PC-3 (cell line): ENCODE data around the gene FMNL2. TPM values are rescaled to one million over a fixed set of nuclear protein-coding genes. Genes with fewer than 3 reads are reported as not detected.

Experiments used
- ATAC-seq: fragments of 200-7000 bp; cut with Tn5 transposase; 2 replicates; pipeline ENCODE4 v1.9.1; 2020; ENCODE audit warnings: mild to moderate bottlenecking, moderate library complexity
- BruUV-seq: library from RNA; stranded (reverse); fragments of 400-500 nt; replicated peaks from 2 replicates; lab custom pipeline; 2021; lab: Mats Ljungman, UMichigan
- CTCF ChIA-PET: fragments of 300-600 bp; sonication (Branson Sonifier 250); formaldehyde crosslinking; loops from one replicate; lab custom pipeline; 2022; ENCODE audit warnings: antibody characterized with exemption; lab: Charles Lee
- POLR2A ChIA-PET: fragments of 300-600 bp; sonication (Branson Sonifier 250); formaldehyde crosslinking; loops from one replicate; lab custom pipeline; 2022; ENCODE audit warnings: antibody characterized with exemption; ENCODE audit not compliant: unreplicated experiment; lab: Charles Lee
- DNase-seq: peaks from one replicate; pipeline ENCODE4 v3.0.0-alpha.2; 2015
- H2AFZ ChIP-seq: fragments of 300-600 bp; sonication (generic); 2 replicates; pipeline ENCODE4 v1.6.0; 2016; ENCODE audit warnings: antibody characterized with exemption, low read length
- H3F3A ChIP-seq: fragments of 300-600 bp; sonication (generic); one replicate; pipeline ENCODE4 v1.6.0; 2017; ENCODE audit warnings: antibody characterized with exemption, low read length, control low read depth, mild to moderate bottlenecking; ENCODE audit not compliant: unreplicated experiment
- H3K27ac ChIP-seq: fragments of 300-600 bp; sonication (generic); 2 replicates; pipeline ENCODE4 v1.5.1; 2016; ENCODE audit warnings: mild to moderate bottlenecking, low read length
- H3K27me3 ChIP-seq: fragments of 300-600 bp; sonication (generic); 2 replicates; pipeline ENCODE4 v1.6.1; 2016; ENCODE audit warnings: low read length, mixed read lengths
- H3K36me3 ChIP-seq: fragments of 300-600 bp; sonication (generic); 2 replicates; pipeline ENCODE4 v1.6.1; 2016; ENCODE audit warnings: low read depth, mixed run types, low read length, mixed read lengths
- H3K4me1 ChIP-seq: fragments of 300-600 bp; sonication (generic); 2 replicates; pipeline ENCODE4 v1.5.1; 2016; ENCODE audit warnings: low read length; ENCODE audit not compliant: insufficient read depth
- H3K4me2 ChIP-seq: fragments of 300-600 bp; sonication (generic); 2 replicates; pipeline ENCODE4 v1.6.0; 2016; ENCODE audit warnings: low read length
- H3K4me3 ChIP-seq: fragments of 300-600 bp; sonication (generic); 2 replicates; pipeline ENCODE4 v1.5.1; 2016; ENCODE audit warnings: mild to moderate bottlenecking, low read length, mixed read lengths
- H3K79me2 ChIP-seq: fragments of 300-600 bp; sonication (generic); 2 replicates; pipeline ENCODE4 v1.6.1; 2017; ENCODE audit warnings: low read length, mixed read lengths
- H3K9ac ChIP-seq: fragments of 300-600 bp; sonication (generic); 2 replicates; pipeline ENCODE4 v1.6.0; 2016; ENCODE audit warnings: mild to moderate bottlenecking, low read length
- H3K9me2 ChIP-seq: fragments of 300-600 bp; sonication (generic); replicated peaks from 2 replicates; pipeline ENCODE4 v1.6.1; 2016; ENCODE audit warnings: mixed run types, low read length, mixed read lengths
- H3K9me3 ChIP-seq: fragments of 300-600 bp; sonication (generic); 2 replicates; pipeline ENCODE4 v1.6.1; 2016; ENCODE audit warnings: low read length, mixed read lengths
- H4K20me1 ChIP-seq: fragments of 300-600 bp; sonication (generic); 2 replicates; pipeline ENCODE4 v1.6.1; 2016; ENCODE audit warnings: low read length, mixed read lengths
- EZH2 ChIP-seq: fragments of 300-600 bp; sonication (generic); IDR thresholded peaks from one replicate; pipeline ENCODE4 v1.6.1; 2017; ENCODE audit warnings: antibody characterized with exemption, mild to moderate bottlenecking, low read length; ENCODE audit not compliant: unreplicated experiment
- EZH2phosphoT487 ChIP-seq: fragments of 300-600 bp; sonication (generic); IDR thresholded peaks from 2 replicates; pipeline ENCODE4 v1.6.1; 2018; ENCODE audit warnings: mild to moderate bottlenecking, antibody characterized with exemption, low read length, borderline replicate concordance
- intact Hi-C: fragments of 100-400 bp; cut with micrococcal nuclease; formaldehyde crosslinking; loops from 2 replicates; pipeline ENCODE4 v1.9.0; 2023
- total RNA-seq: library from RNA; depleted of rRNA; stranded (reverse); fragments of >200 nt; gene quantifications from 2 replicates; pipeline ENCODE4 v1.2.3, GENCODE V29; 2014
- TF ChIP-seq, protein P1 (sequence below): fragments of 300-600 bp; sonication (generic); conservative IDR thresholded peaks from 2 replicates; pipeline ENCODE4 v1.5.1; 2017; ENCODE audit warnings: antibody characterized with exemption, low read depth, mild to moderate bottlenecking, low read length

Gene FMNL2
- total RNA-seq, 1 experiment from 2014 or later, result 15.8 TPM

DNA sequence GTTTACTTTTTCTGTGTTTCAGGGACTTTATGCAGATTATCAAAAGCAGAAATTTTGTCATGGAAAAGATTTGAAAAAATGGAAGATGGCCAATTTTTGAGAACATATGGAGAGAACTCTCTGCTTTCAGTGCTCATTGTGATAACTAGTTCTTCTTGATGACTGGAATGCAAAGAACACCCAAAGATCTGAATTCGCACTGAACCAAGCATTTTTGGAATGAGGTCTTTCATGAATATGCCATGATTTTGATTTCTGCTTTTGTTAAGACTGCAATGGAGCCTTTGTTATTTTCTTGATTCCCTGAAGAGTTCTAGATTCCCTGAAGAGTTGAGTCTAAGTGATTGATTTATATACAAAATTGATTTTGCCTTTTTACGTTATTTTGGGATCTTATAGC lies 124.1 kb downstream of the FMNL2 start:
- no peak overlapping the region for H2AFZ ChIP-seq
- H3F3A ChIP-seq, result no peaks in the 10 kb centered on the region
- no peaks in the 10 kb centered on the region for H4K20me1 ChIP-seq
- peaks cover 4% of the 10 kb centered on the region; the same call in 1 of the 2 replicates for H3K4me1 ChIP-seq
- ChIA-PET POLR2A (no interaction called here), CTCF (no interaction called here)
- H3K9ac ChIP-seq, result no peak overlapping the region
- no peak overlapping the region for H3K27ac ChIP-seq
- BruUV-seq, result no TSS peak
- no peak for TF ChIP-seq EZH2
- TF ChIP-seq, protein P1, sequence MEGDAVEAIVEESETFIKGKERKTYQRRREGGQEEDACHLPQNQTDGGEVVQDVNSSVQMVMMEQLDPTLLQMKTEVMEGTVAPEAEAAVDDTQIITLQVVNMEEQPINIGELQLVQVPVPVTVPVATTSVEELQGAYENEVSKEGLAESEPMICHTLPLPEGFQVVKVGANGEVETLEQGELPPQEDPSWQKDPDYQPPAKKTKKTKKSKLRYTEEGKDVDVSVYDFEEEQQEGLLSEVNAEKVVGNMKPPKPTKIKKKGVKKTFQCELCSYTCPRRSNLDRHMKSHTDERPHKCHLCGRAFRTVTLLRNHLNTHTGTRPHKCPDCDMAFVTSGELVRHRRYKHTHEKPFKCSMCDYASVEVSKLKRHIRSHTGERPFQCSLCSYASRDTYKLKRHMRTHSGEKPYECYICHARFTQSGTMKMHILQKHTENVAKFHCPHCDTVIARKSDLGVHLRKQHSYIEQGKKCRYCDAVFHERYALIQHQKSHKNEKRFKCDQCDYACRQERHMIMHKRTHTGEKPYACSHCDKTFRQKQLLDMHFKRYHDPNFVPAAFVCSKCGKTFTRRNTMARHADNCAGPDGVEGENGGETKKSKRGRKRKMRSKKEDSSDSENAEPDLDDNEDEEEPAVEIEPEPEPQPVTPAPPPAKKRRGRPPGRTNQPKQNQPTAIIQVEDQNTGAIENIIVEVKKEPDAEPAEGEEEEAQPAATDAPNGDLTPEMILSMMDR, result no peak
- TF ChIP-seq EZH2phosphoT487, result no peak
- peaks cover 12% of the 10 kb centered on the region; the same call in 1 of the 2 replicates for H3K79me2 ChIP-seq
- ATAC-seq (no peak), DNase-seq (no peak)
- H3K9me3 ChIP-seq, result no peaks in the 10 kb centered on the region
- intact Hi-C loops, result no loop called here
- no peak overlapping the region for H3K4me3 ChIP-seq
- no peaks in the 10 kb centered on the region for H3K27me3 ChIP-seq
- no peaks in the 10 kb centered on the region for H3K9me2 ChIP-seq
- H3K4me2 ChIP-seq, result no peak overlapping the region
- no peaks in the 10 kb centered on the region for H3K36me3 ChIP-seq

DNA sequence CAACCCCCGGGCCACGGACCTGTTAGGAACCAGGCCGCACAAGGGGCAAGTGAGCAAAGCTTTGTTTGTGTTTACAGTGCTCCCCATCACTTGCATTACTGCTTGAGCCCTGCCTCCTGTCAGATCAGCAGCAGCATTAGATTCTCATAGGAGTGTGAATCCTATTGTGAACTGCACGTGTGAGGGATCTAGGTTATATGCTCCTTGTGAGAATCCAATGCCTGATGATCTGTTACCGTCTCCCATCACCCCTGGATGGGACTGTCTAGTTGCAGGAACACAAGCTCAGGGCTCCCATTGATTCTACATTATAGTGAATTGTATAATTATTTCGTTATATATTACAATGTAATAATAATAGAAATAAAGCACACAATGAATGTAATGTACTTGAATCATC lies 125.6 kb downstream of the FMNL2 start:
- H3K4me2 ChIP-seq, result no peak overlapping the region
- no peak for ATAC-seq
- H3K9me3 ChIP-seq, result no peaks in the 10 kb centered on the region
- peaks cover 16% of the 10 kb centered on the region; the same call in 1 of the 2 replicates for H3K79me2 ChIP-seq
- BruUV-seq, result no TSS peak
- no peaks in the 10 kb centered on the region for H3K9me2 ChIP-seq
- H3K9ac ChIP-seq, result no peak overlapping the region
- H3F3A ChIP-seq, result no peaks in the 10 kb centered on the region
- ChIA-PET CTCF (no interaction called here), POLR2A (no interaction called here)
- no peak for DNase-seq
- TF ChIP-seq, protein P1, result no peak
- TF ChIP-seq EZH2, result no peak
- no peak for TF ChIP-seq EZH2phosphoT487
- no peaks in the 10 kb centered on the region for H3K27me3 ChIP-seq
- H3K36me3 ChIP-seq, result no peaks in the 10 kb centered on the region
- no peaks in the 10 kb centered on the region for H4K20me1 ChIP-seq
- H3K27ac ChIP-seq, result no peak overlapping the region
- H3K4me3 ChIP-seq, result no peak overlapping the region
- intact Hi-C loops, result no loop called here
- no peak overlapping the region for H2AFZ ChIP-seq
- peaks cover 7% of the 10 kb centered on the region for H3K4me1 ChIP-seq

DNA sequence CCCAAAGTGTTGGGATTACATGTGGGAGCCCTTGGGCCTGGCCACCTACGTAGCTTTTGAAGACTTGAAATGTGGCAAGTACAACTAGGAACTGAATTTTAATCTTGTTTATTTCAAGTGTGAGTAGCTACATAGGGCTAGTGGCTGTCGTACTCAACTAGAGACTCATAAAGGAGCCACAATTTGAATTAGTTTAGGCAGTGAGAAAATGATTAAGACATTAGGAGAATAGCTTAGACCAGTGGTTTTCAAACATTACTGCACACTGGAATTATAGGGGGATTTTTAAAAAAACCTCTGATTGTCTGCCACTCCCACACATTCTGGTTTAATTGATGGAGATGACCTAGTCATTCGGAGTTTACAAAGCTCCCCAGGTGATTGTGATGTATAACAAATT lies 127.1 kb downstream of the FMNL2 start:
- TF ChIP-seq, protein P1, result no peak
- TF ChIP-seq EZH2phosphoT487 (no peak), EZH2 (no peak)
- H3K79me2 ChIP-seq, result peaks cover 16% of the 10 kb centered on the region
- H3K4me3 ChIP-seq, result no peak overlapping the region
- POLR2A ChIA-PET, result no interaction called here
- no peak overlapping the region for H3K4me2 ChIP-seq
- no peaks in the 10 kb centered on the region for H3K9me2 ChIP-seq
- DNase-seq (no peak), ATAC-seq (no peak)
- no peaks in the 10 kb centered on the region for H3K36me3 ChIP-seq
- H3K27ac ChIP-seq, result no peak overlapping the region
- intact Hi-C loops, result no loop called here
- no peaks in the 10 kb centered on the region for H3K27me3 ChIP-seq
- no peak overlapping the region for H2AFZ ChIP-seq
- no peaks in the 10 kb centered on the region for H4K20me1 ChIP-seq
- no peaks in the 10 kb centered on the region for H3K9me3 ChIP-seq
- H3F3A ChIP-seq, result no peaks in the 10 kb centered on the region
- peaks cover 16% of the 10 kb centered on the region for H3K4me1 ChIP-seq
- no peak overlapping the region for H3K9ac ChIP-seq
- BruUV-seq, result no TSS peak
- CTCF ChIA-PET, result no interaction called here
